GM23248 (cell line): ENCODE data around the gene TCF7L2. TPM values are rescaled to one million over a fixed set of nuclear protein-coding genes. Genes with fewer than 3 reads are reported as not detected.

Experiments
- DNase-seq: peaks from one replicate; pipeline ENCODE4 v3.0.0-alpha.2; 2015
- H2AFZ ChIP-seq: fragments of 200-600 bp; sonication (generic); 2 replicates; pipeline ENCODE4 v1.6.1; 2016; ENCODE audit warnings: antibody characterized with exemption
- H3F3A ChIP-seq: fragments of 200-600 bp; sonication (generic); 2 replicates; pipeline ENCODE4 v1.6.1; 2016; ENCODE audit warnings: mild to moderate bottlenecking, antibody characterized with exemption, mixed run types; ENCODE audit not compliant: insufficient read depth
- H3K27ac ChIP-seq: fragments of 200-600 bp; sonication (generic); 2 replicates; pipeline ENCODE4 v1.5.1; 2016; ENCODE audit warnings: mild to moderate bottlenecking
- H3K27me3 ChIP-seq: fragments of 200-600 bp; sonication (generic); replicated peaks from 2 replicates; pipeline ENCODE4 v1.6.1; 2016; ENCODE audit warnings: mild to moderate bottlenecking; ENCODE audit not compliant: insufficient read depth
- H3K36me3 ChIP-seq: fragments of 200-600 bp; sonication (generic); 2 replicates; pipeline ENCODE4 v1.6.1; 2016; ENCODE audit warnings: low read depth, mild to moderate bottlenecking
- H3K4me1 ChIP-seq: fragments of 200-600 bp; sonication (generic); 2 replicates; pipeline ENCODE4 v1.6.1; 2016; ENCODE audit warnings: mild to moderate bottlenecking; ENCODE audit not compliant: insufficient read depth
- H3K4me2 ChIP-seq: fragments of 200-600 bp; sonication (generic); one replicate; pipeline ENCODE4 v1.6.1; 2016; ENCODE audit warnings: mild to moderate bottlenecking; ENCODE audit not compliant: unreplicated experiment
- H3K4me3 ChIP-seq: fragments of 200-600 bp; sonication (generic); 2 replicates; pipeline ENCODE4 v1.5.1; 2016; ENCODE audit warnings: mild to moderate bottlenecking
- H3K79me2 ChIP-seq: fragments of 200-600 bp; sonication (generic); 2 replicates; pipeline ENCODE4 v1.6.1; 2016; ENCODE audit warnings: mild to moderate bottlenecking; ENCODE audit not compliant: insufficient read depth
- H3K9ac ChIP-seq: fragments of 200-600 bp; sonication (generic); 2 replicates; pipeline ENCODE4 v1.6.1; 2016; ENCODE audit warnings: mild to moderate bottlenecking
- H3K9me2 ChIP-seq: fragments of 200-600 bp; sonication (generic); 2 replicates; pipeline ENCODE4 v1.6.1; 2016; ENCODE audit warnings: mixed run types, mild to moderate bottlenecking, moderate library complexity; ENCODE audit not compliant: insufficient read depth
- H3K9me3 ChIP-seq: fragments of 200-600 bp; sonication (generic); one replicate; pipeline ENCODE4 v1.6.1; 2017; ENCODE audit warnings: low read depth
- H4K20me1 ChIP-seq: fragments of 200-600 bp; sonication (generic); 2 replicates; pipeline ENCODE4 v1.6.0; 2016; ENCODE audit not compliant: insufficient read depth
- EZH2 ChIP-seq: fragments of 200-600 bp; sonication (generic); IDR thresholded peaks from 2 replicates; pipeline ENCODE4 v1.6.1; 2018; ENCODE audit warnings: antibody characterized with exemption, mild to moderate bottlenecking; ENCODE audit not compliant: insufficient read depth, poor library complexity, severe bottlenecking
- EZH2phosphoT487 ChIP-seq: fragments of 200-600 bp; sonication (generic); IDR thresholded peaks from 2 replicates; pipeline ENCODE4 v1.6.1; 2018; ENCODE audit warnings: antibody characterized with exemption, moderate library complexity, mild to moderate bottlenecking, low read depth; ENCODE audit not compliant: insufficient read depth
- WGBS, 2 experiments: methylation state at CpG; one replicate each; pipeline ENCODE4 v1.1.6; 2015 to 2017; ENCODE audit warnings: low lambda C conversion rate in 2 of 2, low coverage in 1 of 2; ENCODE audit errors: missing lambda C conversion rate in 2 of 2; 5-methylcytosine and 5-hydroxymethylcytosine counted together
- in situ Hi-C: fragments of 300-500 bp; cut with MboI; formaldehyde crosslinking; loops from 2 replicates; pipeline ENCODE4 v1.15.0; 2020
- polyA plus RNA-seq: library from polyadenylated mRNA; unstranded; fragments of >200 nt; fragmentation: Nextera tagmentation; extraction: Ambion mirVana; gene quantifications from 2 replicates; pipeline ENCODE4 v1.2.1, GENCODE V29; 2016
- total RNA-seq: library from RNA; depleted of rRNA; stranded (reverse); fragments of >200 nt; shearing (Covaris generic); gene quantifications from 2 replicates; pipeline ENCODE4 v1.2.3, GENCODE V29; 2014

Gene TCF7L2
- total and polyA plus RNA-seq, 2 experiments from 2014 or later: 6.2 to 19.3 TPM

GRCh38 chr10:113171662-113172061, 221.6 kb downstream of the TCF7L2 start:
- H3K9me3 ChIP-seq: no peaks in the 10 kb centered on the region

GRCh38 chr10:113175176-113175575, 225.1 kb downstream of the TCF7L2 start:
- Histone ChIP-seq H3K4me3 (no peak overlapping the region), H3K4me1 (no peaks in the 10 kb centered on the region), H3K79me2 (no peaks in the 10 kb centered on the region), H4K20me1 (no peaks in the 10 kb centered on the region; the same call in 1 of the 2 replicates), H3K4me2 (no peak overlapping the region), H3K27ac (no peak overlapping the region), H3K9me2 (no peaks in the 10 kb centered on the region), H2AFZ (no peak overlapping the region), H3F3A (no peaks in the 10 kb centered on the region), H3K36me3 (no peaks in the 10 kb centered on the region), H3K27me3 (no peaks in the 10 kb centered on the region), H3K9me3 (no peaks in the 10 kb centered on the region), H3K9ac (no peak overlapping the region)
- in situ Hi-C loops: no loop called here
- no peak for DNase-seq
- TF ChIP-seq EZH2phosphoT487: no peak
- no peak for TF ChIP-seq EZH2
- 92 to 93% methylated on average over 3 of the region's 3 CpGs for whole genome bisulfite sequencing, 2 experiments

More at GRCh38 chr10:113171662-113172061, 221.6 kb downstream of the TCF7L2 start:
- no peaks in the 10 kb centered on the region; the same call in 1 of the 2 replicates for H4K20me1 ChIP-seq
- H3K4me1 ChIP-seq: no peaks in the 10 kb centered on the region
- no peak overlapping the region for H3K27ac ChIP-seq
- no peaks in the 10 kb centered on the region for H3K27me3 ChIP-seq
- no peaks in the 10 kb centered on the region for H3K79me2 ChIP-seq
- DNase-seq: no peak
- 0 out of 2 replicates have a peak, but pooled peaks cover 8% of the 10 kb centered on the region for H3K36me3 ChIP-seq
- H2AFZ ChIP-seq: no peak overlapping the region
- no peaks in the 10 kb centered on the region for H3K9me2 ChIP-seq
- no peak overlapping the region for H3K9ac ChIP-seq
- 80 to 83% methylated on average over 11 of the region's 11 CpGs for WGBS, 2 experiments
- peaks cover 8% of the 10 kb centered on the region; the same call in 1 of the 2 replicates for H3F3A ChIP-seq
- in situ Hi-C loops: no loop called here
- no peak overlapping the region for H3K4me3 ChIP-seq
- no peak overlapping the region for H3K4me2 ChIP-seq
- TF ChIP-seq EZH2phosphoT487 (no peak), EZH2 (no peak)

GRCh38 chr10:113175756-113176651, 226.0 kb downstream of the TCF7L2 start:
- TF ChIP-seq EZH2 (no peak), EZH2phosphoT487 (no peak)
- in situ Hi-C loops: no loop called here

GRCh38 chr10:113176652-113177155, 226.7 kb downstream of the TCF7L2 start:
- in situ Hi-C loops: no loop called here

More at GRCh38 chr10:113175756-113176651, 226.0 kb downstream of the TCF7L2 start:
- H3K79me2 ChIP-seq: no peaks in the 10 kb centered on the region
- H2AFZ ChIP-seq: no peak overlapping the region
- no peak overlapping the region for H3K4me2 ChIP-seq
- no peak for DNase-seq
- H3F3A ChIP-seq: no peaks in the 10 kb centered on the region
- H4K20me1 ChIP-seq: no peaks in the 10 kb centered on the region; the same call in 1 of the 2 replicates
- no peaks in the 10 kb centered on the region for H3K9me3 ChIP-seq
- H3K4me3 ChIP-seq: no peak overlapping the region
- WGBS, 2 experiments: 89 to 93% methylated on average over 17 of the region's 17 CpGs
- no peak overlapping the region for H3K9ac ChIP-seq
- no peaks in the 10 kb centered on the region for H3K27me3 ChIP-seq
- no peaks in the 10 kb centered on the region for H3K36me3 ChIP-seq
- no peak overlapping the region for H3K27ac ChIP-seq
- no peaks in the 10 kb centered on the region for H3K4me1 ChIP-seq
- H3K9me2 ChIP-seq: no peaks in the 10 kb centered on the region

More at GRCh38 chr10:113176652-113177155, 226.7 kb downstream of the TCF7L2 start:
- Histone ChIP-seq H3K9me3 (no peaks in the 10 kb centered on the region), H3K27me3 (no peaks in the 10 kb centered on the region), H4K20me1 (no peaks in the 10 kb centered on the region; the same call in 1 of the 2 replicates), H3K4me1 (no peaks in the 10 kb centered on the region), H3K36me3 (no peaks in the 10 kb centered on the region), H3K9me2 (no peaks in the 10 kb centered on the region), H2AFZ (no peak overlapping the region), H3F3A (no peaks in the 10 kb centered on the region), H3K4me3 (no peak overlapping the region), H3K9ac (no peak overlapping the region), H3K4me2 (no peak overlapping the region), H3K27ac (no peak overlapping the region), H3K79me2 (no peaks in the 10 kb centered on the region)
- no peak for DNase-seq
- WGBS, 2 experiments: 67 to 69% methylated on average over 3 to 5 of the region's 5 CpGs
- TF ChIP-seq EZH2: no peak
- no peak for TF ChIP-seq EZH2phosphoT487
